Superior temporal gyrus (tissue), 1 donor: ENCODE data around the gene WDR45.
"Not testable (repeated sequence)": the region's sequence is repeated elsewhere in the genome, so short reads cannot be mapped to it uniquely, and the experiment has no call there.

Experiments
- DNase-seq: peaks from one replicate; pipeline ENCODE4 v3.0.0-alpha.2; 2016; ENCODE audit errors: extremely low spot score

Gene WDR45

GRCh38 chrX:49079489-49080428 lies at the start of gene WDR45:
Gene WDR45, minus strand, starts transcription at chrX:49079887. Its CDS starts 1,792 bp downstream, at chrX:49078095.
- peak; percentile 62 for DNase-seq

GRCh38 chrX:49129427-49129826 lies 49.7 kb upstream of the WDR45 start:
- no peak for DNase-seq

GRCh38 chrX:49127742-49128258 lies 48.1 kb upstream of the WDR45 start:
- not testable (repeated sequence) for DNase-seq

GRCh38 chrX:49122499-49122898 lies 42.8 kb upstream of the WDR45 start:
- DNase-seq = no peak

GRCh38 chrX:49120091-49120490 lies 40.4 kb upstream of the WDR45 start:
- no peak for DNase-seq

- DNase-seq = no peak
These were observed 37.9 kb upstream of the WDR45 start for GRCh38 chrX:49117581-49117980.

- DNase-seq = no peak
These were observed 37.0 kb upstream of the WDR45 start for GRCh38 chrX:49116716-49117115.

GRCh38 chrX:49116076-49116475 lies 36.4 kb upstream of the WDR45 start:
- DNase-seq = no peak

GRCh38 chrX:49111791-49112190 lies 32.1 kb upstream of the WDR45 start:
- peak; percentile 73 for DNase-seq

GRCh38 chrX:49110417-49110816 lies 30.7 kb upstream of the WDR45 start:
- DNase-seq = no peak

GRCh38 chrX:49108641-49109040 lies 29.0 kb upstream of the WDR45 start:
- DNase-seq = no peak

- DNase-seq = peak; percentile 67
These were observed 27.2 kb upstream of the WDR45 start for GRCh38 chrX:49106930-49107329.

- DNase-seq = no peak
These were observed 26.6 kb upstream of the WDR45 start for GRCh38 chrX:49106296-49106695.

- no peak for DNase-seq
These were observed 23.9 kb upstream of the WDR45 start for GRCh38 chrX:49103637-49104036.

- DNase-seq = no peak
These were observed 22.5 kb upstream of the WDR45 start for GRCh38 chrX:49102190-49102589.

GRCh38 chrX:49101629-49101984 lies 21.9 kb upstream of the WDR45 start:
- DNase-seq = no peak

- peak; percentile 94 for DNase-seq
These were observed 21.3 kb upstream of the WDR45 start for GRCh38 chrX:49100704-49101628.

- no peak for DNase-seq
These were observed 16.7 kb upstream of the WDR45 start for GRCh38 chrX:49096419-49096818.

GRCh38 chrX:49089553-49089952 lies 9.9 kb upstream of the WDR45 start:
- DNase-seq = no peak

- DNase-seq = no peak
These were observed 2.7 kb upstream of the WDR45 start for GRCh38 chrX:49082271-49082871.

GRCh38 chrX:49077941-49078340 lies 1.7 kb downstream of the WDR45 start:
- DNase-seq = no peak

- no peak for DNase-seq
These were observed 4.3 kb downstream of the WDR45 start for GRCh38 chrX:49075347-49075746.
